ENCODE data around the gene AMER1. TPM values are rescaled to one million over a fixed set of nuclear protein-coding genes. Genes with fewer than 3 reads are reported as not detected.

Gene AMER1
- polyA plus RNA-seq, 2 donors: 1.5 to 2.2 TPM

DNA sequence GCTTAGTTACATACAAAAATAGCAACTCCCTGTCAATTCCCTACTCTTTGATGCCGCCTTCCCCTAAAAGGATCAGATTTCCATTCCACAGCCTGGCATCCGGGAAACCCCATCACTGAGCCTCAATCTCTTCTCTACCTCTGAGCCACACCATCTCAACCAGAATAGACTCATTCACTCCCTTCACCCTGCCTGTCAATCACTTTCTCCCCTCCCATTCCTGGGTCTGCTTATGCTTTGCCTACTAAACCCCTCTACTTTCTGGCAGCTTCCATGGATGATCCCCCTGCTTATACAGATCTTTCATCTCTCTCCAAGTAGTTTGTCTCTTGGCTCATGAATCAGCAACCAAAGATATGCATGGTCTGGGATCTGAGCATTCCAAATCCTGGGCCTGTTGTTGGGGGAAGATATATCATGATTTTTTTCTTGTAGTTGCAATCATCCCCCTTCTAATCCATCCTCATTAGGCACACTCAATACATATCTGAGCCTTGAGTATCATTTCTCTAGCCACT is 2.6 kb downstream of the AMER1 start:
- WGBS, 2 donors: 74 to 81% methylated on average over 2 of the region's 2 CpGs
- H3K27ac ChIP-seq (ENCODE audit: low read depth in 2 of 2, low read length in 1 of 2): no peak overlapping the region

DNA sequence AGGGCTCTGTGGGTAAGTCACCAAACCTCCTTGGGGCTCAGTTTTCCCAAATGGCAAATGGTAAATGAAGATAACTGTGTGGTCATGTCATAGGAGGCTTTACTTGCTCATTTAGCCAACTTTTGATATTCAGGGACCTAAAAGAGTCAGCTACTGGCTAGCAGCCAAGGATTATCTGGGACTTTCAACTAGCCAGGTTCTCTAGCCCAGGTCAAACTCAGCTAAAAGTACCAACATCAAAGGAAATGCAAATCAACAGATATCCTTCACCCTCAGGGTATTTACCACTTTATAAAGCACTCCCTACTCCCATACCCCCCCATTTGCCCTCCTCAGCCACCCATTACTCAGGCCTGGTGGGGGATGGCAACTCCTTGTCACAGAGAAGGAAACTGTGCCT is 7.5 kb downstream of the AMER1 start:
- no peaks in the 10 kb centered on the region for H3K9me3 ChIP-seq (ENCODE audit: control insufficient read depth in 2 of 2, insufficient read depth in 1 of 2, low read depth in 1 of 2, low read length in 1 of 2)
- no peak overlapping the region for H3K27ac ChIP-seq (ENCODE audit: low read depth in 2 of 2, low read length in 1 of 2)
- no peaks in the 10 kb centered on the region for H3K27me3 ChIP-seq (ENCODE audit: control insufficient read depth in 1 of 2, insufficient read depth in 2 of 2, low read length in 2 of 2)
- no peak overlapping the region for H3K4me3 ChIP-seq (ENCODE audit: low read depth in 1 of 2, low read length in 2 of 2)
- peaks cover 0 to under 1% of the 10 kb centered on the region in 2 donors for H3K36me3 ChIP-seq (ENCODE audit: control insufficient read depth in 2 of 2, insufficient read depth in 2 of 2, low read length in 1 of 2)
- peaks cover 0 to 4% of the 10 kb centered on the region in 2 donors for H3K4me1 ChIP-seq (ENCODE audit: control insufficient read depth in 2 of 2, insufficient read depth in 2 of 2, low read length in 1 of 2)

More for the DNA sequence above, 2.6 kb downstream of the AMER1 start:
- Histone ChIP-seq H3K27me3 (ENCODE audit: control insufficient read depth in 1 of 2, insufficient read depth in 2 of 2, low read length in 2 of 2) (no peaks in the 10 kb centered on the region), H3K36me3 (ENCODE audit: control insufficient read depth in 2 of 2, insufficient read depth in 2 of 2, low read length in 1 of 2) (no peaks in the 10 kb centered on the region), H3K4me1 (ENCODE audit: control insufficient read depth in 2 of 2, insufficient read depth in 2 of 2, low read length in 1 of 2) (peaks cover 0 to 11% of the 10 kb centered on the region in 2 donors), H3K9me3 (ENCODE audit: control insufficient read depth in 2 of 2, insufficient read depth in 1 of 2, low read depth in 1 of 2, low read length in 1 of 2) (no peaks in the 10 kb centered on the region), H3K4me3 (ENCODE audit: low read depth in 1 of 2, low read length in 2 of 2) (no peak overlapping the region)

DNA sequence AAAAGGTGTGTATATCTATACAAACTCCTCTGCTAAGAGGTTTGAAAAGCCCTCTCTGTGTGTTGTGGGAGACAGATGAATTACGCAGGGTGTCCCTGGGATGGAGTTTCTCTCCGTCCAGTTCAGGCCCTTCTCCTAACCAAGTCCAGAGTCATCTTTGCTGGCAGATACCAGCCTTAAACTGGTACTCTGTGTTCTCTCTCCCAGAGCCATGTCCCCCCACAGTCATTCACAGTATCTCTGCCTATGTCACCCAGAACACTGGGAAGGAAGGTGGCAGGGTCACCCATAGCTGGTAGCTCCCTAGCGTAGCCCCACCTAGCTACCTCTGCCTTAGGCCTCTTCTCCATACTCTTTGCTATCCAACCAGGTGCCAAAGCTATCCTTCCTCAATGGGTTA is 8.9 kb downstream of the AMER1 start:
- peaks cover 3 to 13% of the 10 kb centered on the region in 2 donors for H3K36me3 ChIP-seq (ENCODE audit: control insufficient read depth in 2 of 2, insufficient read depth in 2 of 2, low read length in 1 of 2)
- H3K4me3 ChIP-seq (ENCODE audit: low read depth in 1 of 2, low read length in 2 of 2): no peak overlapping the region
- H3K9me3 ChIP-seq (ENCODE audit: control insufficient read depth in 2 of 2, insufficient read depth in 1 of 2, low read depth in 1 of 2, low read length in 1 of 2): no peaks in the 10 kb centered on the region
- H3K4me1 ChIP-seq (ENCODE audit: control insufficient read depth in 2 of 2, insufficient read depth in 2 of 2, low read length in 1 of 2): peaks cover 0 to 2% of the 10 kb centered on the region in 2 donors
- 81 to 92% methylated on average over 3 of the region's 3 CpGs for WGBS, 2 donors
- H3K27me3 ChIP-seq (ENCODE audit: control insufficient read depth in 1 of 2, insufficient read depth in 2 of 2, low read length in 2 of 2): no peaks in the 10 kb centered on the region
- H3K27ac ChIP-seq (ENCODE audit: low read depth in 2 of 2, low read length in 1 of 2): no peak overlapping the region

DNA sequence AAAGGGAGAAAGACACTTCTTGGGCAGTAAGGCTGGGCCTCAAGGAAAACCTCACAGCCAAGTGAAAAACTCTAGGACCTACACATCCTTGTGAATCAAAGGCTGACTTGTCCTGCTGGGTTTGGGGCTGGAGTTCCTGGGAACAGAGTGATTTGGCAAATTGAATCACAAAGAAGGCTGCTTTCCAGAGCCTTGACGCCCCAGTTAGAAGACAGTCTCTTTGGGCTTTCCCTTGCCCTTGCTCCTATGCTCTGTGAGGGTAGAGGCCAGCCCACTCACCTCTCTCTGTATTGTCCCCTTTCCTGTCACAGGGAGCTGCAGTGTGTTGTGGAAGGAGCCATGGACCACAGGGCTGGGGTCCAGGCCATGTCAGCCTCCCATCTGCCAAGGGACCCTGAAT is 9.6 kb downstream of the AMER1 start:
- 54 to 72% methylated on average over 1 of the region's 1 CpG for WGBS, 2 donors
- Histone ChIP-seq H3K4me3 (ENCODE audit: low read depth in 1 of 2, low read length in 2 of 2) (no peak overlapping the region), H3K36me3 (ENCODE audit: control insufficient read depth in 2 of 2, insufficient read depth in 2 of 2, low read length in 1 of 2) (peaks cover 3 to 21% of the 10 kb centered on the region in 2 donors), H3K9me3 (ENCODE audit: control insufficient read depth in 2 of 2, insufficient read depth in 1 of 2, low read depth in 1 of 2, low read length in 1 of 2) (no peaks in the 10 kb centered on the region), H3K27me3 (ENCODE audit: control insufficient read depth in 1 of 2, insufficient read depth in 2 of 2, low read length in 2 of 2) (no peaks in the 10 kb centered on the region), H3K27ac (ENCODE audit: low read depth in 2 of 2, low read length in 1 of 2) (no peak overlapping the region), H3K4me1 (ENCODE audit: control insufficient read depth in 2 of 2, insufficient read depth in 2 of 2, low read length in 1 of 2) (no peaks in the 10 kb centered on the region)

DNA sequence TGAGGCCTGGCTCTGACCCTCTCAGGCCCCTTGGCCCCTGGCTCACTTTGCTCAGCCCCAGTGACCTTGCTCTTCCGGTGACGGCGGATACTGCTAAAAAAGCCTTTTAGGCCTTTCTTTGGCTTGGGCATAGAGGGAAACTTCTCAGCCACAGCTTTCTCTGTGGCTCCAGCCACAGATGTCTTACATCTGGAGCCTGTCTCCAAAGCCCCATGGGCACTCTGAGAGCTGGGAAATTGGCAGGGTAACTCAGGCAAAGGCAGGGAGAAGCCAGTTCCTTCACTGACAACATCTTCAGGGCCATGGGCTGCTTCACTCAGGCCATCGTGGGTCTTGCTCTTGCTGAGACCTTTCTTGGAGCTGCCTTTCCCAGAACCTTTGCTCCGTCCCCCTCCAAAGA is 12.8 kb downstream of the AMER1 start:
- no peaks in the 10 kb centered on the region for H3K27me3 ChIP-seq (ENCODE audit: control insufficient read depth in 1 of 2, insufficient read depth in 2 of 2, low read length in 2 of 2)
- no peak overlapping the region for H3K27ac ChIP-seq (ENCODE audit: low read depth in 2 of 2, low read length in 1 of 2)
- WGBS, 2 donors: 83 to 88% methylated on average over 5 of the region's 5 CpGs
- peaks cover 3 to 25% of the 10 kb centered on the region in 2 donors for H3K36me3 ChIP-seq (ENCODE audit: control insufficient read depth in 2 of 2, insufficient read depth in 2 of 2, low read length in 1 of 2)
- no peaks in the 10 kb centered on the region for H3K9me3 ChIP-seq (ENCODE audit: control insufficient read depth in 2 of 2, insufficient read depth in 1 of 2, low read depth in 1 of 2, low read length in 1 of 2)
- no peaks in the 10 kb centered on the region for H3K4me1 ChIP-seq (ENCODE audit: control insufficient read depth in 2 of 2, insufficient read depth in 2 of 2, low read length in 1 of 2)
- H3K4me3 ChIP-seq (ENCODE audit: low read depth in 1 of 2, low read length in 2 of 2): no peak overlapping the region

DNA sequence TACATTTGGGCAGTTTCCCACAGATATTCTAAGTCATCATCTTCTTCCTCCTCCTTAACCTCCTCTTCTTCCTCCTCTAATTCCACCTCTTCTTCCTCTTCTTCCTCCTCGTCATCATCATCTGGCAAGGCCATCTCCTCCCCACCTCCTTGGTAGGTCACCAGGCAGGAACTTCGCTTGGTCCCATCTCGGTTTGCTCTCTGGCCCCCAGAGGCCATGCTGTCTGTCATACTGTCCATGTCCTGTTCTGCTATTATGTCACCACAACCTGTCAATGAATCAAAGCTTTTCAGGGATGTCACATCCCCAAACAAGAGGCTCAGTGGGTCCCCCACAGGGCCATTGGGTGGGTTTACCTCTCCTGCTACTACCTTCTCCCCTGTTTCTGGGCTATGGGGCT is 13.5 kb downstream of the AMER1 start:
- Histone ChIP-seq H3K27me3 (ENCODE audit: control insufficient read depth in 1 of 2, insufficient read depth in 2 of 2, low read length in 2 of 2) (no peaks in the 10 kb centered on the region), H3K27ac (ENCODE audit: low read depth in 2 of 2, low read length in 1 of 2) (no peak overlapping the region), H3K4me3 (ENCODE audit: low read depth in 1 of 2, low read length in 2 of 2) (no peak overlapping the region), H3K9me3 (ENCODE audit: control insufficient read depth in 2 of 2, insufficient read depth in 1 of 2, low read depth in 1 of 2, low read length in 1 of 2) (no peaks in the 10 kb centered on the region), H3K4me1 (ENCODE audit: control insufficient read depth in 2 of 2, insufficient read depth in 2 of 2, low read length in 1 of 2) (no peaks in the 10 kb centered on the region), H3K36me3 (ENCODE audit: control insufficient read depth in 2 of 2, insufficient read depth in 2 of 2, low read length in 1 of 2) (peaks cover 3 to 25% of the 10 kb centered on the region in 2 donors)
- 70 to 96% methylated on average over 3 of the region's 3 CpGs for WGBS, 2 donors

DNA sequence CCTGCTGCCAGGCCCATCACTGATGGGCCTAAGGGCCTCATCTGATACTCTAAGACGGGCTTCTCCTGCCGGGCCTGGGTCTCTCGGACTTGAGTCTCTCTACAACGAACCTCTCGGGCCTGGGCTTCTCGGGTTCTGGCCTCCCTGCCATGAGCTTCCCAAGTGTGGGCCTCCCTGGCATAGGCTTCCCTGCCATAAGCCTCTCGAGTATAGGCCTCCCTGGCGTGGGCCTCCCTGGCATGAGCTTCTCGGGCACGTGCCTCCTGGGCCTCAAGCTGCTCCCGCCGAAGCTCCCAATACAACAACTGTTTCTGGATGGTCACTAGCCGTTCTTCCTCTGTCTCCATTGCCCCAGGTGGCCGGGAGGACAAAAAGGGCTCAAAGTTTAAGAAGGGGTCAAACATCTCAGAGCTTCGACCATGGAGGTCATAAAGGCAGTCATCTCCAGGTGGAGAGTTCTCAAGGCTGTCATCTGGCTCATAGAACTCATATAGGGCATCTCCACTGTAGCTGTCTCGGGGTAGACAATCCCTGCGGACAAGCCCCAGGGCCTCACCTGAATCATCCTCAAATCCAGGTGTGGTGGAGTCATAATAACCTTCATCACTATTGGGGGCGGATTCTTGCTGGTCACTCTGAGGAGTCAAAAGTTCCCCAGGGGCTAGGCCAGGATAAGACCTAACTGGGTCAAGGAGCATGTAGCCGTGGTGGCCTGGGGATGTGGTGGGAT is 14.1 kb downstream of the AMER1 start:
- no peak overlapping the region for H3K4me3 ChIP-seq (ENCODE audit: low read depth in 1 of 2, low read length in 2 of 2)
- H3K27me3 ChIP-seq (ENCODE audit: control insufficient read depth in 1 of 2, insufficient read depth in 2 of 2, low read length in 2 of 2): no peaks in the 10 kb centered on the region
- peaks cover 3 to 25% of the 10 kb centered on the region in 2 donors for H3K36me3 ChIP-seq (ENCODE audit: control insufficient read depth in 2 of 2, insufficient read depth in 2 of 2, low read length in 1 of 2)
- no peaks in the 10 kb centered on the region for H3K9me3 ChIP-seq (ENCODE audit: control insufficient read depth in 2 of 2, insufficient read depth in 1 of 2, low read depth in 1 of 2, low read length in 1 of 2)
- 91 to 98% methylated on average over 19 of the region's 19 CpGs for WGBS, 2 donors
- no peak overlapping the region for H3K27ac ChIP-seq (ENCODE audit: low read depth in 2 of 2, low read length in 1 of 2)
- H3K4me1 ChIP-seq (ENCODE audit: control insufficient read depth in 2 of 2, insufficient read depth in 2 of 2, low read length in 1 of 2): no peaks in the 10 kb centered on the region

DNA sequence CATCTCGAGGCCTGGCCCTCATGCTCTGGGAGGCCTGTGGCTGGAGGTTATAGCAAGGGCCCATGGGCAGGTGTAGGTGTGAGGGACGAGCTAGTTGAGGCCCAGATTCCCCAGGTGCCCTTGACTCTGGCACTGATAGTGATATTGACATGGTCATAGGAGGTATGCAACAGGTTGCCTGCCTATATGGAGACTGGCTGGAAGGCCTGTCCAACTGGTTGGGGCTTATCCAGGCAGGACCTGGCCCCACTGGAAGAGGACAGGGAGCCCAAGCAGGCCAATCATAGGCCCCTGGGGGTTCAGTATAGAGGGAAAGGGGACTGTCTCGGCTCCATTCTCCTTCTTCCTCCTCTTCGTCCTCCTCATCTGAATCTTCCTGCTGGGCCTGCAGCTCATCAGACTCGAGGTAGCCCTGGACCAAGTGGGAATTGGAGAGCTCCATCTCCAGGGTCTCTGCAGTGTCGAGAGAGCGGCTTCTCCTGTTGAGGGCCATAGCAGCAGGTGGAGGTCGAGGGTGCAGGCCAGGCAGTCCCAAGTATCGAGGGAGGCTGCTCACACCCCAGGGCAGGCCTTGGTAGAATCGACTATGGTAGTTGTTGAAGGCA is 15.3 kb downstream of the AMER1 start:
- Histone ChIP-seq H3K27ac (ENCODE audit: low read depth in 2 of 2, low read length in 1 of 2) (no peak overlapping the region), H3K36me3 (ENCODE audit: control insufficient read depth in 2 of 2, insufficient read depth in 2 of 2, low read length in 1 of 2) (peaks cover 3 to 25% of the 10 kb centered on the region in 2 donors), H3K4me1 (ENCODE audit: control insufficient read depth in 2 of 2, insufficient read depth in 2 of 2, low read length in 1 of 2) (no peaks in the 10 kb centered on the region), H3K9me3 (ENCODE audit: control insufficient read depth in 2 of 2, insufficient read depth in 1 of 2, low read depth in 1 of 2, low read length in 1 of 2) (no peaks in the 10 kb centered on the region), H3K27me3 (ENCODE audit: control insufficient read depth in 1 of 2, insufficient read depth in 2 of 2, low read length in 2 of 2) (no peaks in the 10 kb centered on the region), H3K4me3 (ENCODE audit: low read depth in 1 of 2, low read length in 2 of 2) (no peak overlapping the region)
- 76 to 97% methylated on average over 10 of the region's 10 CpGs for WGBS, 2 donors

DNA sequence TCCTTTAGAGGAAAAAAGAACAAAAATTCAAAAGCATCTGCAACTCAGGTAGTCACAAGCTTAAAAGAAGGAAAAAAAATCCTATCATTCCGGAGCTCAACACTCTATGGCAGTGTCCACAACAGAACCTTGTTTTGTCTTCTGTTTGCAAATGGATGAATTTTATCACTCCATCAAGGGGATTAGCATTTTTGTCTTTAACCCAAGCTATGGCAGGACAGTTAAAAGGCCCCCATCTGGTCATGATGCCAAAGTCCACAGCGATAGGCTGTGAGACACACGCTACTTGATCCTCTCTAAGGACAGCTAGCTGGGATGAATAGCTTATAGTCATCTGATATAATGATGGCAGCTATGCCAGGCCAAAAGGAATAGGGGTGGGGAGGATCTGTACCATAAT is 16.6 kb downstream of the AMER1 start:
- Histone ChIP-seq H3K27me3 (ENCODE audit: control insufficient read depth in 1 of 2, insufficient read depth in 2 of 2, low read length in 2 of 2) (no peaks in the 10 kb centered on the region), H3K4me3 (ENCODE audit: low read depth in 1 of 2, low read length in 2 of 2) (no peak overlapping the region), H3K27ac (ENCODE audit: low read depth in 2 of 2, low read length in 1 of 2) (no peak overlapping the region), H3K36me3 (ENCODE audit: control insufficient read depth in 2 of 2, insufficient read depth in 2 of 2, low read length in 1 of 2) (peaks cover 3 to 25% of the 10 kb centered on the region in 2 donors), H3K4me1 (ENCODE audit: control insufficient read depth in 2 of 2, insufficient read depth in 2 of 2, low read length in 1 of 2) (no peaks in the 10 kb centered on the region), H3K9me3 (ENCODE audit: control insufficient read depth in 2 of 2, insufficient read depth in 1 of 2, low read depth in 1 of 2, low read length in 1 of 2) (no peaks in the 10 kb centered on the region)
- 94 to 96% methylated on average over 3 of the region's 3 CpGs for WGBS, 2 donors

DNA sequence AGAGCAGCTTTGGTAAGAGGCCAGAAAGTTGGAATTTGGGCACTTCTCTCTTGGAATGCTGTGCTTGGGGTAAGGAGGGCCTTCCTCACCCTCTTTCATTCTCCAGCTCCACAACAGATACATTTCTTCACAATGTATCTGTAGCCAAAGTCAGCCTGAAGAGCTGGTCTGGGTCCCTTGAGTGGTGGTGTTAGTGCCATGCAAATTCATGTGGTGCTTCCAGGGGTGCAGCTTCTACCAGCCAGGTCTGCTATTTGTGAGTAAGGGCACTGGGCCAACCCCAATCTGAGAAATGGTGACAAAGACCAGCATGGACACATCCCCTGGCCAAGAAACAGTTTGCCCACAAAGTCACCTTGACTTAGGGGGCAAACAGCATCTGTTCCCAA is 17.8 kb downstream of the AMER1 start:
- Histone ChIP-seq H3K4me1 (ENCODE audit: control insufficient read depth in 2 of 2, insufficient read depth in 2 of 2, low read length in 1 of 2) (no peaks in the 10 kb centered on the region), H3K4me3 (ENCODE audit: low read depth in 1 of 2, low read length in 2 of 2) (no peak overlapping the region), H3K27me3 (ENCODE audit: control insufficient read depth in 1 of 2, insufficient read depth in 2 of 2, low read length in 2 of 2) (no peaks in the 10 kb centered on the region), H3K36me3 (ENCODE audit: control insufficient read depth in 2 of 2, insufficient read depth in 2 of 2, low read length in 1 of 2) (peaks cover 3 to 22% of the 10 kb centered on the region in 2 donors), H3K27ac (ENCODE audit: low read depth in 2 of 2, low read length in 1 of 2) (no peak overlapping the region), H3K9me3 (ENCODE audit: control insufficient read depth in 2 of 2, insufficient read depth in 1 of 2, low read depth in 1 of 2, low read length in 1 of 2) (no peaks in the 10 kb centered on the region)

All from esophagus (tissue), 2 donors.